ENCODE measurements around the gene RNF141.

DNA sequence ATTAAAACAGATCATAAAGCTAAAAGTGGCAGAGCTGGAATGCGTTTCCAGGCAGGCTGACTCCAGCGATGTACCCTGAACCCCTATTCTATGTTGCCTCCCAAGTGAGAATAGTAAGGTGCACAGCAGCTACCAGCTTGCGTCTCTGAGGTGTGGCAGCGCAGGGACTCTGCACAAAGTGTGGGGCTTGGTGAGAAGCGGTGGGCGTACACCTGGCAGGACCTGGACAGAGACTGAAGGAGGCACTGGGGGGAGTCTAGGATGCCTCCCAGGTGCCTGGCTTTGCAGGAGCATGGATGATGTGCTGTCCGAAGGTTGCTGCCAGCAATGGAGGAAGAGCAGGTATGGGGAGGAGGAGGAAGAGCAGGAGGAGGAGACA lies 43.0 kb downstream of the RNF141 start:
- no peak for TF ChIP-seq FOXM1 (IDR thresholded peaks at IDR 0.05; ENCODE audit: low read depth)
- TF ChIP-seq JUND (IDR thresholded peaks at IDR 0.05), result no peak
- TF ChIP-seq POLR2AphosphoS5 (IDR thresholded peaks at IDR 0.05; ENCODE audit: low read depth, low read length), result no peak

Measured in SK-N-SH (cell line).